GM12892 (cell line): ENCODE measurements around the gene PDE8A.

Experiments
- POLR2A ChIP-seq: IDR thresholded peaks from 2 replicates; pipeline ENCODE4 v1.6.1; 2011; ENCODE audit warnings: low read depth, low read length, control low read depth
- POLR2AphosphoS5 ChIP-seq: IDR thresholded peaks from 2 replicates; pipeline ENCODE4 v1.6.1; 2011; ENCODE audit warnings: low read depth, low read length, control low read depth
- TAF1 ChIP-seq: IDR thresholded peaks from 2 replicates; pipeline ENCODE4 v1.6.1; 2011; ENCODE audit warnings: low read depth, mild to moderate bottlenecking, control low read depth, low read length, borderline replicate concordance

DNA sequence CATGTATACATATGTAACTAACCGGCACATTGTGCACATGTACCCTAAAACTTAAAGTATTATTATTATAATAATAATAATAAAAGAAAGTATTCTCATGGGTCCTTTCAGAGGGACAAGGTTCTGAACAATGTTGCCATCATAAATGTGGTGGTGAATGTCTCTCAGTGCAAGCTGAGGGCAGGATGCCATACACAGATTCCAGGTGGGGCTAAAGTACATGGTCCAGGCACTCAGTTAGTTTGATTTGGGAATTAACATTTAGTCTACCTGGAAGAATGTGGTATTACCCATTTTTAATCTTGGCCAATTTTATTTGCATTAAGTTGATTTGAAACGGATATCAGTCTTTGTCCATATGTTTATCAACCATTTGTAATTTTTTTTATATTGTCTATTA is 24.5 kb downstream of the PDE8A start:
- TF ChIP-seq POLR2A (no peak), POLR2AphosphoS5 (no peak), TAF1 (no peak)
